Endothelial cell (in vitro differentiated cells): Measurements from ENCODE around the gene FBN2. TPM values are rescaled to one million over a fixed set of nuclear protein-coding genes. Genes with fewer than 3 reads are reported as not detected.

ENCODE experiments used
- DNase-seq: peaks from one replicate; pipeline ENCODE4 v3.0.0; 2021; ENCODE audit warnings: low spot score
- H3K27ac Mint-ChIP-seq: one replicate; pipeline ENCODE4 v1.8.0; 2021; ENCODE audit warnings: mixed read lengths, inconsistent platforms; ENCODE audit not compliant: unreplicated experiment
- H3K27me3 Mint-ChIP-seq: one replicate; pipeline ENCODE4 v1.8.0; 2021; ENCODE audit warnings: mild to moderate bottlenecking, moderate library complexity, mixed read lengths, inconsistent platforms; ENCODE audit not compliant: unreplicated experiment
- H3K36me3 Mint-ChIP-seq: one replicate; pipeline ENCODE4 v1.8.0; 2021; ENCODE audit warnings: mild to moderate bottlenecking, low read depth, mixed read lengths, inconsistent platforms; ENCODE audit not compliant: unreplicated experiment
- H3K4me1 Mint-ChIP-seq: one replicate; pipeline ENCODE4 v1.8.0; 2021; ENCODE audit warnings: mild to moderate bottlenecking, mixed read lengths, inconsistent platforms; ENCODE audit not compliant: unreplicated experiment
- H3K4me3 Mint-ChIP-seq: one replicate; pipeline ENCODE4 v1.8.0; 2021; ENCODE audit warnings: mild to moderate bottlenecking, mixed read lengths, inconsistent platforms; ENCODE audit not compliant: unreplicated experiment
- H3K9me3 Mint-ChIP-seq: one replicate; pipeline ENCODE4 v1.8.0; 2021; ENCODE audit warnings: mixed read lengths, inconsistent platforms; ENCODE audit not compliant: unreplicated experiment
- total RNA-seq: library from RNA; stranded (reverse); fragmentation: NEBNext Ultra II Directional; extraction: Animal tissue kit (Norgen Biotek cat#: 25700); gene quantifications from one replicate; pipeline ENCODE4 v1.2.1, GENCODE V29; 2021; ENCODE audit not compliant: unreplicated experiment
- TF ChIP-seq, protein P1 (sequence below): fragments of 200-600 bp; sonication (generic); IDR thresholded peaks from one replicate; pipeline ENCODE4 v1.5.0; 2021; ENCODE audit warnings: antibody characterized with exemption; ENCODE audit not compliant: unreplicated experiment

FBN2 gene
- total RNA-seq, 1 donor from 2014 or later: 106 TPM

DNA sequence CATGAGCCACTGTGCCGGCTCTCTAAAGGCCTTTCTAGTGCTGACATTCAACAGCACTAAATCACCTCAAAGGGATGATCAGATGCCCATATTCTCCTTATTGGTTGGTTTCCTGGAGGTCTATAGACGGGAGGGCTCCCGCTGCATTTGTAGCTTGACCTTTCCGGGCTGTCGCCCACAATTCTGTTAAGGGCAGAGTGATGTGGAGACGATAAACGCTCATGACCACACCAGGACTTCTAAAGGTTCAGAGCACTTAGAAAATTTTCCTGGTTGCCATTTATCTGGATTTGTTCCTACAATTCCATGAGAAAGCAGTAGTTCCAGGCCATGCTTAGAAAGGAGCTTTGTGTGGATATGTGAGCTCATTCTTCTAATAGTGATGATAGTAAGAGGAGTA lies 284.2 kb downstream of the FBN2 start:
- no peak overlapping the region for H3K27ac Mint-ChIP-seq
- DNase-seq: no peak

DNA sequence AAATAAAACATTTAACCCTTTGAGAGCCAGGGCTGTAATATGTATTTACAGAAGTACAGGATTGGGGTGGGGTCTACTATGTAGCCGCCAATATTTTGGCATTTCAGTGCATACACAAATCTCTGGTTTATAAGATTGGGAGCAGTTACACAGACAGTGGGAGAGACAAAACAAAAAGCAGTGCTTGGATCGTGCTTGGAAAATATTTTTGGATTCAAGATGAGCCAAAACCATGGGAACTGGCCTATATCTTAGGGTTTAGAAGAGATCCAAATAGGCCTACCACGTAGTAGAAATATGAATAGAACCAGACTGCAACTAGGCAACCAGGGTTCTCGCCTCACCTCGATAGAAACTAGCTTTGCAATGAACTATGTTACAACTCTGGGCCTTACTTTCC lies 284.9 kb downstream of the FBN2 start:
- DNase-seq: no peak
- no peaks in the 10 kb centered on the region for H3K9me3 Mint-ChIP-seq
- no peaks in the 10 kb centered on the region for H3K36me3 Mint-ChIP-seq
- H3K4me3 Mint-ChIP-seq: no peak overlapping the region
- no peak overlapping the region for H3K27ac Mint-ChIP-seq
- H3K4me1 Mint-ChIP-seq: peaks cover 3% of the 10 kb centered on the region
- TF ChIP-seq, protein P1, sequence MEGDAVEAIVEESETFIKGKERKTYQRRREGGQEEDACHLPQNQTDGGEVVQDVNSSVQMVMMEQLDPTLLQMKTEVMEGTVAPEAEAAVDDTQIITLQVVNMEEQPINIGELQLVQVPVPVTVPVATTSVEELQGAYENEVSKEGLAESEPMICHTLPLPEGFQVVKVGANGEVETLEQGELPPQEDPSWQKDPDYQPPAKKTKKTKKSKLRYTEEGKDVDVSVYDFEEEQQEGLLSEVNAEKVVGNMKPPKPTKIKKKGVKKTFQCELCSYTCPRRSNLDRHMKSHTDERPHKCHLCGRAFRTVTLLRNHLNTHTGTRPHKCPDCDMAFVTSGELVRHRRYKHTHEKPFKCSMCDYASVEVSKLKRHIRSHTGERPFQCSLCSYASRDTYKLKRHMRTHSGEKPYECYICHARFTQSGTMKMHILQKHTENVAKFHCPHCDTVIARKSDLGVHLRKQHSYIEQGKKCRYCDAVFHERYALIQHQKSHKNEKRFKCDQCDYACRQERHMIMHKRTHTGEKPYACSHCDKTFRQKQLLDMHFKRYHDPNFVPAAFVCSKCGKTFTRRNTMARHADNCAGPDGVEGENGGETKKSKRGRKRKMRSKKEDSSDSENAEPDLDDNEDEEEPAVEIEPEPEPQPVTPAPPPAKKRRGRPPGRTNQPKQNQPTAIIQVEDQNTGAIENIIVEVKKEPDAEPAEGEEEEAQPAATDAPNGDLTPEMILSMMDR: no peak
- peaks cover 2% of the 10 kb centered on the region for H3K27me3 Mint-ChIP-seq

More for the DNA sequence above, 284.2 kb downstream of the FBN2 start:
- TF ChIP-seq, protein P1: no peak
- Mint-ChIP-seq H3K36me3 (peaks cover 3% of the 10 kb centered on the region), H3K4me1 (peaks cover 3% of the 10 kb centered on the region), H3K9me3 (no peaks in the 10 kb centered on the region), H3K27me3 (peaks cover 2% of the 10 kb centered on the region), H3K4me3 (no peak overlapping the region)

DNA sequence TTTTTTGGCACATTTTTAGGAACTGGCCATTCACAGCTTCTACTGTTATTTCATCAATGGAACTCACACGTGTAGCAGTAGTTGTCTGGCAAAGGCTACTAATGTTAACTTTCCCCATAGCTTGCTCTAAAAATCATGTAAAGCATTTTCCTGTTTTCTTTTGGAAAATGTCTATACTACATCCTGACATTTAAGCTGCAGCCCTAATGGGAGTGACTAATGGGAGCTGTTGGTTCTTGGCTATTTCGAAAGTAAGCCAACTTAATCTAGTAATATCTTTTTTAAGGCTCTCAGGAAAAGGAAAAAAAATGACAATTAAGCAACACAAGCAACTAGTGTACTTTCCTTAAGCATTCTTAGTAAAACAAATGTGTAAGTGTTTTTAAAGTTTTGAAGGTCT lies 285.3 kb downstream of the FBN2 start:
- H3K27me3 Mint-ChIP-seq: peaks cover 1% of the 10 kb centered on the region
- no peaks in the 10 kb centered on the region for H3K36me3 Mint-ChIP-seq
- no peak overlapping the region for H3K27ac Mint-ChIP-seq
- TF ChIP-seq, protein P1: no peak
- no peak overlapping the region for H3K4me3 Mint-ChIP-seq
- H3K4me1 Mint-ChIP-seq: peaks cover 3% of the 10 kb centered on the region
- DNase-seq: no peak
- no peaks in the 10 kb centered on the region for H3K9me3 Mint-ChIP-seq

DNA sequence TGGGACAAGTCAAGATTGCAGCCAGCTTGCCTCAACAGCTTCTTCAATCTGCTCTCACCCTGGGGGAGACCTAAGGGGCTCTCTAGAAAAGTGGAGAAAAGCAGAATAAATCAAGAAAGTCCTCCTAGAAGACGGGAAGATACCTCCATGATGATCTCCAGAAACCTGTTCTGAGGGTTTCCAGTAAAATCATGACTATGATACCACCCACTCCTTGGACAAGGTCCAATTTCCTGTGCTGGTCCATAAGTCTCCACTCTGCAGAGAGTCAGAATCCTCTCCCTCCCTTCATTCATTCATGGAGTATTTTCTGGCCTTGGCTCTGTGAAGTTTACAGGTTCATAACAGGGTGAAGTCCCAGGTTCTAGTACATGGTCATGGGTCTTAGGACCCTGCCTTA lies 285.8 kb downstream of the FBN2 start:
- Mint-ChIP-seq H3K9me3 (no peaks in the 10 kb centered on the region), H3K27ac (no peak overlapping the region), H3K4me1 (no peaks in the 10 kb centered on the region), H3K36me3 (no peaks in the 10 kb centered on the region), H3K4me3 (no peak overlapping the region), H3K27me3 (no peaks in the 10 kb centered on the region)
- DNase-seq: no peak
- TF ChIP-seq, protein P1: no peak

DNA sequence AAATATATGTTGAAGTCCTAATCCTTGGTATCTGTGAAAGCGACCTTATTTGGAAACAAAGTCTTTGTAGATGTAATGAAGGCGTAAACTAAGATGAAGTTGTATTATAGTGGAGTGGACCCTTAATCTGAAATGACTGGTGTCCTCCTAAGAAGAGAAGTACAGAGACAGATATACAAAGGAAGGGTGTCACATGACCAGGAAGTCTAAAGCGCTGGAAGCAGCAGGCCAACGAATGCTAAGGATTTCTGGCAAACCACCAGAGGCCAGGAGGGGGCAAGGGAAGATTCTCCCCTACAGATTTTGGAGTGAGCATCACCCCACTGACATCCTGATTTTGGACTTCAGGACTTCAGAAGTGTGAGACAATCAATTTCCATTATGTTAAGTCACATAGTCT lies 292.1 kb downstream of the FBN2 start:
- DNase-seq: no peak
- TF ChIP-seq, protein P1: no peak
- Mint-ChIP-seq H3K27me3 (no peaks in the 10 kb centered on the region), H3K36me3 (no peaks in the 10 kb centered on the region), H3K27ac (no peak overlapping the region), H3K9me3 (no peaks in the 10 kb centered on the region), H3K4me1 (no peaks in the 10 kb centered on the region), H3K4me3 (no peak overlapping the region)
